NCI-H345 (cell line): ENCODE data around the gene PCLAF.

Experiments
- DNase-seq: peaks from one replicate; lab custom pipeline; 2025; lab: John Stamatoyannopoulos, UW

PCLAF gene

GRCh38 chr15:64315216-64315615 is 66.0 kb downstream of the PCLAF start:
- no peak for DNase-seq

GRCh38 chr15:64314456-64314855 is 66.8 kb downstream of the PCLAF start:
- no peak for DNase-seq
